WTC11 (cell line): ENCODE measurements around the gene NET1. TPM values are rescaled to one million over a fixed set of nuclear protein-coding genes. Genes with fewer than 3 reads are reported as not detected.

Experiments
- ATAC-seq: fragments of 200-7000 bp; cut with Tn5 transposase; 2 replicates; pipeline ENCODE4 v1.10.0; 2021; ENCODE audit warnings: mild to moderate bottlenecking, moderate library complexity
- CTCF ChIA-PET: fragments of 300-600 bp; sonication (Branson Sonifier 250); formaldehyde crosslinking; loops from one replicate; lab custom pipeline; 2021; ENCODE audit warnings: antibody characterized with exemption; lab: Charles Lee
- POLR2A ChIA-PET: fragments of 350-600 bp; sonication (Branson Sonifier 250); formaldehyde crosslinking; loops from one replicate; lab custom pipeline; 2021; ENCODE audit warnings: antibody characterized with exemption; lab: Charles Lee
- DNase-seq: peaks from one replicate; pipeline ENCODE4 v3.0.0; 2021; ENCODE audit warnings: low spot score
- H3K27ac Mint-ChIP-seq: 2 replicates; pipeline ENCODE4 v1.8.0; 2021; ENCODE audit warnings: mixed read lengths
- H3K27me3 Mint-ChIP-seq: 2 replicates; pipeline ENCODE4 v1.8.0; 2021; ENCODE audit warnings: low read depth, mild to moderate bottlenecking, moderate library complexity, mixed read lengths
- H3K36me3 Mint-ChIP-seq: 2 replicates; pipeline ENCODE4 v1.8.0; 2021; ENCODE audit warnings: mixed read lengths
- H3K4me1 Mint-ChIP-seq: 2 replicates; pipeline ENCODE4 v1.8.0; 2022; ENCODE audit warnings: mixed read lengths
- H3K4me3 Mint-ChIP-seq: 2 replicates; pipeline ENCODE4 v1.8.0; 2021; ENCODE audit warnings: mild to moderate bottlenecking, moderate library complexity, mixed read lengths
- H3K9me3 Mint-ChIP-seq: 2 replicates; pipeline ENCODE4 v1.8.0; 2021; ENCODE audit warnings: mixed read lengths
- CDX4 ChIP-seq: fragments of 250-450 bp; sonication (Bioruptor Pico); IDR thresholded peaks from 2 replicates; pipeline ENCODE4 v1.9.0; 2021; ENCODE audit warnings: moderate library complexity, mild to moderate bottlenecking, inconsistent platforms, borderline replicate concordance
- ERG ChIP-seq: fragments of 250-450 bp; sonication (Bioruptor Pico); IDR thresholded peaks from 2 replicates; pipeline ENCODE4 v1.8.0; 2021; ENCODE audit warnings: mild to moderate bottlenecking
- ESRRA ChIP-seq: sonication (generic); formaldehyde crosslinking; IDR thresholded peaks from 2 replicates; pipeline ENCODE4 v1.8.1; 2022; ENCODE audit warnings: mild to moderate bottlenecking, missing genetic modification reagents, borderline replicate concordance
- ETV6 ChIP-seq: sonication (generic); formaldehyde crosslinking; IDR thresholded peaks from 2 replicates; pipeline ENCODE4 v1.8.1; 2022; ENCODE audit warnings: mild to moderate bottlenecking, missing genetic modification reagents
- FOXJ3 ChIP-seq: sonication (generic); formaldehyde crosslinking; IDR thresholded peaks from 2 replicates; pipeline ENCODE4 v1.9.0; 2021; ENCODE audit warnings: missing genetic modification reagents, mild to moderate bottlenecking, borderline replicate concordance
- GABPB1 ChIP-seq: sonication (generic); formaldehyde crosslinking; IDR thresholded peaks from 2 replicates; pipeline ENCODE4 v1.8.1; 2023; ENCODE audit warnings: mild to moderate bottlenecking, missing genetic modification reagents
- HMGXB4 ChIP-seq: sonication (generic); formaldehyde crosslinking; IDR thresholded peaks from 2 replicates; pipeline ENCODE4 v1.8.1; 2023; ENCODE audit warnings: mild to moderate bottlenecking, moderate library complexity, missing genetic modification reagents
- JAZF1 ChIP-seq: fragments of 250-450 bp; sonication (Bioruptor Pico); IDR thresholded peaks from 2 replicates; pipeline ENCODE4 v1.9.0; 2021; ENCODE audit warnings: moderate library complexity, mild to moderate bottlenecking, inconsistent platforms
- JUN ChIP-seq: sonication (generic); formaldehyde crosslinking; IDR thresholded peaks from 2 replicates; pipeline ENCODE4 v1.8.0; 2023; ENCODE audit warnings: mild to moderate bottlenecking, missing genetic modification reagents
- NFYB ChIP-seq: sonication (generic); formaldehyde crosslinking; conservative IDR thresholded peaks from 2 replicates; pipeline ENCODE4 v1.8.0; 2022; ENCODE audit warnings: low read depth, missing genetic modification reagents
- NR2C2 ChIP-seq: sonication (generic); formaldehyde crosslinking; IDR thresholded peaks from 2 replicates; pipeline ENCODE4 v1.8.0; 2022; ENCODE audit warnings: mild to moderate bottlenecking, missing genetic modification reagents
- PRDM15 ChIP-seq: sonication (generic); formaldehyde crosslinking; IDR thresholded peaks from 2 replicates; pipeline ENCODE4 v1.8.0; 2022; ENCODE audit warnings: missing genetic modification reagents
- PRRX2 ChIP-seq: fragments of 250-450 bp; sonication (Bioruptor Pico); IDR thresholded peaks from 2 replicates; pipeline ENCODE4 v1.8.0; 2021; ENCODE audit warnings: mild to moderate bottlenecking
- ZNF263 ChIP-seq: sonication (generic); formaldehyde crosslinking; IDR thresholded peaks from 2 replicates; pipeline ENCODE4 v1.8.1; 2022; ENCODE audit warnings: low read depth, mild to moderate bottlenecking, moderate library complexity, missing genetic modification reagents
- ZNF512 ChIP-seq: sonication (generic); formaldehyde crosslinking; IDR thresholded peaks from 2 replicates; pipeline ENCODE4 v1.8.1; 2022; ENCODE audit warnings: missing genetic modification reagents, borderline replicate concordance
- total RNA-seq: library from RNA; stranded (reverse); gene quantifications from 3 replicates; pipeline ENCODE4 v1.2.3, GENCODE V29; 2021

NET1 gene
- total RNA-seq, 1 experiment from 2014 or later: 85.4 TPM

- POLR2A ChIA-PET: no interaction called here
- CTCF ChIA-PET: interaction anchor here (0.8 kb wide), 1 partner anchor 164 kb away, joined by 3 read pairs; no protein-coding TSS in a partner anchor
- peaks cover 76% of the 10 kb centered on the region for H3K36me3 Mint-ChIP-seq
Measured at GRCh38 chr10:5458949-5459747, 46.8 kb downstream of the NET1 start.

More at GRCh38 chr10:5458949-5459747, 46.8 kb downstream of the NET1 start:
- peaks cover 33% of the 10 kb centered on the region for H3K4me1 Mint-ChIP-seq
- no peak for TF ChIP-seq ZNF512 (CRISPR knock-in tag)
- no peak for TF ChIP-seq PRRX2 (CRISPR knock-in tag)
- TF ChIP-seq ERG (CRISPR knock-in tag): no peak
- no peak for TF ChIP-seq NFYB (CRISPR knock-in tag)
- TF ChIP-seq ZNF263 (CRISPR knock-in tag): no peak
- TF ChIP-seq JUN (CRISPR knock-in tag): no peak
- TF ChIP-seq ESRRA (CRISPR knock-in tag): no peak
- TF ChIP-seq JAZF1 (CRISPR knock-in tag): no peak
- no peak for TF ChIP-seq NR2C2 (CRISPR knock-in tag)
- no peak for TF ChIP-seq CDX4 (CRISPR knock-in tag)
- no peak for TF ChIP-seq ETV6
- no peak for TF ChIP-seq PRDM15 (CRISPR knock-in tag)
- TF ChIP-seq GABPB1 (CRISPR knock-in tag): no peak
- TF ChIP-seq HMGXB4 (CRISPR knock-in tag): no peak
- no peak for TF ChIP-seq FOXJ3 (CRISPR knock-in tag)
- TF ChIP-seq, all 79 proteins: peak for 0
- DNase-seq (no peak), ATAC-seq (no peak)
- no peaks in the 10 kb centered on the region for H3K27me3 Mint-ChIP-seq
- no peak overlapping the region for H3K4me3 Mint-ChIP-seq
- peak overlapping the region; percentile 4; the same call in 1 of the 2 replicates for H3K27ac Mint-ChIP-seq
- H3K9me3 Mint-ChIP-seq: peaks cover 9% of the 10 kb centered on the region
